GM21737 (cell line): Measurements from ENCODE around the gene HS6ST3.

Source experiments
- ATAC-seq: cut with Tn5 transposase; IDR thresholded peaks from one replicate; pipeline ENCODE4 v1.9.1; 2021; ENCODE audit warnings: mild to moderate bottlenecking, moderate library complexity; ENCODE audit not compliant: unreplicated experiment

The HS6ST3 gene

GRCh38 chr13:96862999-96863398 is 773.1 kb downstream of the HS6ST3 start:
- no peak for ATAC-seq

GRCh38 chr13:96871469-96871868 is 781.6 kb downstream of the HS6ST3 start:
- ATAC-seq: no peak

- no peak for ATAC-seq
These were observed 790.5 kb downstream of the HS6ST3 start for GRCh38 chr13:96880419-96880818.
